ENCODE results near the gene TRAPPC6A.

DNA sequence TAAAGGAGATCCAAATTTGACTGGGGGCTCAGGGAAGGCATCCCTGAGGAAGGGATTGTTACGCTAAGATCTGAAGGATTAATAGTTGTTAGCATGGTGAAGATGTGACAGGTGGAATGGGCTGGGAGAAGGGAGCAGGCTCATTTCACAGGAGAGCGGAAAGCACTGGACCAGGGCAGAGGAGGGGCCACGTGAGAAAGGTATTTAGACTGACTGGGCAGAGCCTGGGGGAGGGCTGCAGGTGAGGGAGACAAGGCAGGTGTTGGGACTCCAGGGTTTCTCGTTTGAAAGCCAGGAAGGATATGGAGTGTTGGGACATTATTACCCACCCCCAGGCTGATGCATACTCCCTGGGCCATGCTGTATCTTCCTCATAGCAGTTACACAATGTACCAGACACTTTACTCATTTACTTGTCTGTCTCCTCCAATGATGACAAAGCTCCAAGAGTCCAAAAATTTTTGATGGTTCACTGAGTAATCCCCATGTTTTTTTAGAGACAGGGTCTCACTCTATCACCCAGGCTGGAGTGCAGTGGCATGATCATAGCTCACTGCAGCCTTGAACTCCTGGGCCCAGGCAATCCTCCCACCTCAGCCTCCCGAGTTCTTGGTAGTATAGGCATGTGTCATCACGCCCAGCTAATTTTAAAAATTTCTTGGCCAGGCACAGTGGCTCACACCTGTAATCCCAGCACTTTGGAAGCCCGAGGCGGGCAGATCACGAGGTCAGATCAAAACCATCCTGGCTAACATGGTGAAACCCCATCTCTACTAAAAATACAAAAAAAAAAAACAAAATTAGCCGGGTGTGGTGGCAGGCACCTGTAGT, 2.3 kb downstream of the TRAPPC6A start:
- TF ChIP-seq TAF1 (IDR thresholded peaks at IDR 0.05; ENCODE audit: borderline replicate concordance, low read depth, low read length) (no peak), POLR2A (IDR thresholded peaks at IDR 0.05; ENCODE audit: low read depth, low read length) (no peak)

Data from GM12892 (cell line).